K562 (cell line): Measurements from ENCODE around the gene ZNF544. TPM values are rescaled to one million over a fixed set of nuclear protein-coding genes. Genes with fewer than 3 reads are reported as not detected.

Source experiments
- ARID1B ChIP-seq: fragments of 450-650 bp; IDR thresholded peaks from 2 replicates; pipeline ENCODE4 v1.6.1; 2016; ENCODE audit warnings: antibody characterized with exemption, mild to moderate bottlenecking, inconsistent platforms
- E2F1 ChIP-seq: sonication (generic); formaldehyde crosslinking; IDR thresholded peaks from 2 replicates; pipeline ENCODE4 v1.8.1; 2023; ENCODE audit warnings: mild to moderate bottlenecking, missing genetic modification reagents, moderate library complexity
- ELF1 ChIP-seq: fragments of 200-800 bp; sonication (Bioruptor generic); IDR thresholded peaks from 2 replicates; pipeline ENCODE4 v1.6.1; 2016; ENCODE audit warnings: missing genetic modification characterization, missing compliant biosample characterization
- FOXJ2 ChIP-seq: fragments of 200-800 bp; sonication (Bioruptor generic); IDR thresholded peaks from 2 replicates; pipeline ENCODE4 v1.6.1; 2016; ENCODE audit warnings: missing genetic modification characterization, missing compliant biosample characterization
- FUS ChIP-seq: fragments of 200-400 bp; formaldehyde crosslinking; optimal IDR thresholded peaks from 2 replicates; pipeline ENCODE3; 2017; ENCODE audit warnings: low read depth, low read length
- GABPA ChIP-seq: fragments of 200-800 bp; sonication (Bioruptor generic); conservative IDR thresholded peaks from 2 replicates; pipeline ENCODE4 v1.6.1; 2016; ENCODE audit warnings: low read depth, missing genetic modification characterization, missing compliant biosample characterization
- IRF2 ChIP-seq: sonication (generic); formaldehyde crosslinking; IDR thresholded peaks from 2 replicates; pipeline ENCODE4 v1.8.1; 2022; ENCODE audit warnings: mild to moderate bottlenecking, missing genetic modification reagents
- MTF1 ChIP-seq: fragments of 250-450 bp; sonication (Bioruptor Pico); IDR thresholded peaks from 2 replicates; pipeline ENCODE4 v1.9.0; 2021; ENCODE audit warnings: moderate library complexity, mild to moderate bottlenecking, inconsistent platforms, borderline replicate concordance
- POLR3A ChIP-seq: IDR thresholded peaks from 2 replicates; pipeline ENCODE4 v1.6.1; 2011; ENCODE audit warnings: borderline replicate concordance, mild to moderate bottlenecking, moderate library complexity; ENCODE audit not compliant: insufficient read length, insufficient read depth; ENCODE audit errors: extremely low read depth
- SP2 ChIP-seq: IDR thresholded peaks from 2 replicates; pipeline ENCODE4 v1.6.1; 2011; ENCODE audit warnings: mild to moderate bottlenecking, low read depth, low read length, moderate library complexity; ENCODE audit not compliant: poor library complexity, severe bottlenecking; ENCODE audit errors: extremely low read depth
- TEAD4 ChIP-seq, 2 experiments: sonication (generic) in 1 of 2; formaldehyde crosslinking in 1 of 2; IDR thresholded peaks; 2 replicates each; pipeline versions ENCODE4 v1.6.1 to v1.8.0; 2012 to 2022; ENCODE audit warnings: borderline replicate concordance in 1 of 2, inconsistent platforms in 1 of 2, low read length in 1 of 2, mild to moderate bottlenecking in 1 of 2, missing genetic modification reagents in 1 of 2
- ZNF408 ChIP-seq: fragments of 250-450 bp; sonication (Bioruptor Pico); IDR thresholded peaks from 2 replicates; pipeline ENCODE4 v1.4.0; 2020; ENCODE audit warnings: low read depth, mild to moderate bottlenecking, moderate library complexity
- ZNF778 ChIP-seq: fragments of 450-650 bp; formaldehyde crosslinking; IDR thresholded peaks from 2 replicates; pipeline ENCODE4 v1.4.0; 2020; ENCODE audit warnings: mild to moderate bottlenecking, moderate library complexity
- polyA plus RNA-seq, 8 experiments: library from polyadenylated mRNA; depleted of rRNA in 4 of 8; stranded (reverse) in 5 of 8; unstranded in 3 of 8; fragments of >200 nt; fragmentation: Nextera tagmentation in 2 of 8; fragmentation: Illumina TruSeq in 1 of 8; extraction: Ambion mirVana in 2 of 8; extraction: Trizol in 1 of 8; gene quantifications; 2 replicates each; pipeline versions ENCODE4 v1.2.1 to v1.2.3, GENCODE V29; 2011 to 2014; ENCODE audit warnings: inconsistent platforms in 1 of 8, missing spikeins in 1 of 8
- total RNA-seq, 7 experiments: library from RNA; depleted of rRNA in 6 of 7; stranded (reverse); fragments of >200 nt in 6 of 7; fragmentation: Illumina TruSeq in 2 of 7; extraction: Trizol in 2 of 7; gene quantifications; 2 replicates each; pipeline versions ENCODE4 v1.2.1 to v1.2.3, GENCODE V29; 2011 to 2021; ENCODE audit warnings: low replicate concordance in 1 of 7
- TF ChIP-seq, protein P1 (sequence below): sonication (generic); formaldehyde crosslinking; IDR thresholded peaks from 2 replicates; pipeline ENCODE4 v1.8.0; 2022; ENCODE audit warnings: mild to moderate bottlenecking, low read depth, missing genetic modification reagents
- TF ChIP-seq, protein P2 (sequence below): fragments of 250-450 bp; sonication (Bioruptor Pico); IDR thresholded peaks from 2 replicates; pipeline ENCODE4 v1.5.0; 2021
- TF ChIP-seq, protein P3 (sequence below): fragments of 450-650 bp; conservative IDR thresholded peaks from 2 replicates; pipeline ENCODE4 v1.6.1; 2016; ENCODE audit warnings: missing genetic modification characterization, low read depth, mild to moderate bottlenecking, missing compliant biosample characterization, moderate library complexity
- TF ChIP-seq, protein P4 (sequence below): fragments of 450-650 bp; IDR thresholded peaks from 2 replicates; pipeline ENCODE4 v1.6.1; 2017; ENCODE audit warnings: antibody characterized with exemption, mild to moderate bottlenecking

The ZNF544 gene
- total and polyA plus RNA-seq, 9 of the 15 experiments (the other 6 are each of a cell fraction or from before 2014, with no cell fraction given) = 23.6 to 59.0 (median 41.4) TPM

GRCh38 chr19:58182989-58183816 is 45.5 kb upstream of the ZNF544 start, which contains the start of gene ZNF274 (continued):
- TF ChIP-seq ZNF408 (no peak), GABPA (tag) (peak; percentile 95), SP2 (no peak), POLR3A (no peak), ELF1 (peak; percentile 88), E2F1 (CRISPR knock-in tag) (peak; percentile 70), FUS (peak; percentile 45), ZNF778 (CRISPR knock-in tag) (no peak), ARID1B (peak; percentile 70), TEAD4 (IDR thresholded peaks at IDR 0.05; ENCODE audit: low read length) (no peak; the same call in 1 of the 2 replicates), TEAD4 (CRISPR knock-in tag; IDR thresholded peaks at IDR 0.05; ENCODE audit: borderline replicate concordance) (no peak), IRF2 (CRISPR knock-in tag) (no peak), MTF1 (CRISPR knock-in tag) (no peak), FOXJ2 (tag) (no peak)
- TF ChIP-seq, protein P1, sequence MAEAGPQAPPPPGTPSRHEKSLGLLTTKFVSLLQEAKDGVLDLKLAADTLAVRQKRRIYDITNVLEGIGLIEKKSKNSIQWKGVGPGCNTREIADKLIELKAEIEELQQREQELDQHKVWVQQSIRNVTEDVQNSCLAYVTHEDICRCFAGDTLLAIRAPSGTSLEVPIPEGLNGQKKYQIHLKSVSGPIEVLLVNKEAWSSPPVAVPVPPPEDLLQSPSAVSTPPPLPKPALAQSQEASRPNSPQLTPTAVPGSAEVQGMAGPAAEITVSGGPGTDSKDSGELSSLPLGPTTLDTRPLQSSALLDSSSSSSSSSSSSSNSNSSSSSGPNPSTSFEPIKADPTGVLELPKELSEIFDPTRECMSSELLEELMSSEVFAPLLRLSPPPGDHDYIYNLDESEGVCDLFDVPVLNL (CRISPR knock-in tag) = peak; percentile 76; the same call in 1 of the 2 replicates
- TF ChIP-seq, protein P2, sequence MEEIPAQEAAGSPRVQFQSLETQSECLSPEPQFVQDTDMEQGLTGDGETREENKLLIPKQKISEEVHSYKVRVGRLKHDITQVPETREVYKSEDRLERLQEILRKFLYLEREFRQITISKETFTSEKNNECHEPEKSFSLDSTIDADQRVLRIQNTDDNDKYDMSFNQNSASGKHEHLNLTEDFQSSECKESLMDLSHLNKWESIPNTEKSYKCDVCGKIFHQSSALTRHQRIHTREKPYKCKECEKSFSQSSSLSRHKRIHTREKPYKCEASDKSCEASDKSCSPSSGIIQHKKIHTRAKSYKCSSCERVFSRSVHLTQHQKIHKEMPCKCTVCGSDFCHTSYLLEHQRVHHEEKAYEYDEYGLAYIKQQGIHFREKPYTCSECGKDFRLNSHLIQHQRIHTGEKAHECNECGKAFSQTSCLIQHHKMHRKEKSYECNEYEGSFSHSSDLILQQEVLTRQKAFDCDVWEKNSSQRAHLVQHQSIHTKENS (CRISPR knock-in tag) = no peak
- TF ChIP-seq, protein P3, sequence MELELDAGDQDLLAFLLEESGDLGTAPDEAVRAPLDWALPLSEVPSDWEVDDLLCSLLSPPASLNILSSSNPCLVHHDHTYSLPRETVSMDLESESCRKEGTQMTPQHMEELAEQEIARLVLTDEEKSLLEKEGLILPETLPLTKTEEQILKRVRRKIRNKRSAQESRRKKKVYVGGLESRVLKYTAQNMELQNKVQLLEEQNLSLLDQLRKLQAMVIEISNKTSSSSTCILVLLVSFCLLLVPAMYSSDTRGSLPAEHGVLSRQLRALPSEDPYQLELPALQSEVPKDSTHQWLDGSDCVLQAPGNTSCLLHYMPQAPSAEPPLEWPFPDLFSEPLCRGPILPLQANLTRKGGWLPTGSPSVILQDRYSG (tag) = no peak
- TF ChIP-seq, protein P4, sequence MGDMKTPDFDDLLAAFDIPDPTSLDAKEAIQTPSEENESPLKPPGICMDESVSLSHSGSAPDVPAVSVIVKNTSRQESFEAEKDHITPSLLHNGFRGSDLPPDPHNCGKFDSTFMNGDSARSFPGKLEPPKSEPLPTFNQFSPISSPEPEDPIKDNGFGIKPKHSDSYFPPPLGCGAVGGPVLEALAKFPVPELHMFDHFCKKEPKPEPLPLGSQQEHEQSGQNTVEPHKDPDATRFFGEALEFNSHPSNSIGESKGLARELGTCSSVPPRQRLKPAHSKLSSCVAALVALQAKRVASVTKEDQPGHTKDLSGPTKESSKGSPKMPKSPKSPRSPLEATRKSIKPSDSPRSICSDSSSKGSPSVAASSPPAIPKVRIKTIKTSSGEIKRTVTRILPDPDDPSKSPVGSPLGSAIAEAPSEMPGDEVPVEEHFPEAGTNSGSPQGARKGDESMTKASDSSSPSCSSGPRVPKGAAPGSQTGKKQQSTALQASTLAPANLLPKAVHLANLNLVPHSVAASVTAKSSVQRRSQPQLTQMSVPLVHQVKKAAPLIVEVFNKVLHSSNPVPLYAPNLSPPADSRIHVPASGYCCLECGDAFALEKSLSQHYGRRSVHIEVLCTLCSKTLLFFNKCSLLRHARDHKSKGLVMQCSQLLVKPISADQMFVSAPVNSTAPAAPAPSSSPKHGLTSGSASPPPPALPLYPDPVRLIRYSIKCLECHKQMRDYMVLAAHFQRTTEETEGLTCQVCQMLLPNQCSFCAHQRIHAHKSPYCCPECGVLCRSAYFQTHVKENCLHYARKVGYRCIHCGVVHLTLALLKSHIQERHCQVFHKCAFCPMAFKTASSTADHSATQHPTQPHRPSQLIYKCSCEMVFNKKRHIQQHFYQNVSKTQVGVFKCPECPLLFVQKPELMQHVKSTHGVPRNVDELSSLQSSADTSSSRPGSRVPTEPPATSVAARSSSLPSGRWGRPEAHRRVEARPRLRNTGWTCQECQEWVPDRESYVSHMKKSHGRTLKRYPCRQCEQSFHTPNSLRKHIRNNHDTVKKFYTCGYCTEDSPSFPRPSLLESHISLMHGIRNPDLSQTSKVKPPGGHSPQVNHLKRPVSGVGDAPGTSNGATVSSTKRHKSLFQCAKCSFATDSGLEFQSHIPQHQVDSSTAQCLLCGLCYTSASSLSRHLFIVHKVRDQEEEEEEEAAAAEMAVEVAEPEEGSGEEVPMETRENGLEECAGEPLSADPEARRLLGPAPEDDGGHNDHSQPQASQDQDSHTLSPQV = 0 out of 2 replicates have a peak, but pooled peaks have one; percentile 26
